Stomach (tissue), 9 donors: ENCODE measurements around the gene C3orf38. TPM values are rescaled to one million over a fixed set of nuclear protein-coding genes. Genes with fewer than 3 reads are reported as not detected.
A peak's percentile ranks its signal among the peaks of the same experiment; 100 is the strongest.

Source experiments
- DNase-seq, 2 donors: peaks; one replicate each; pipeline versions ENCODE4 v3.0.0 to v3.0.0-alpha.2; 2013 to 2019
- H3K27ac ChIP-seq, 5 donors: fragments of 200-600 bp in 4 of 5; sonication (generic) in 4 of 5; one replicate each; pipeline ENCODE4 v1.5.1; 2013 to 2019; ENCODE audit warnings: mild to moderate bottlenecking in 1 of 5, moderate library complexity in 1 of 5
- H3K27me3 ChIP-seq, 3 donors: fragments of 200-600 bp; sonication (generic); one replicate each; pipeline ENCODE4 v1.5.1; 2017 to 2019; ENCODE audit warnings: mixed run types in 1 of 3
- H3K36me3 ChIP-seq, 4 donors: fragments of 200-600 bp; sonication (generic); 1 replicate in 3 of 4; 2 replicates in 1 of 4; pipeline ENCODE4 v1.5.1; 2016 to 2019
- H3K4me1 ChIP-seq, 4 donors: fragments of 200-600 bp; sonication (generic); one replicate each; pipeline ENCODE4 v1.5.1; 2016 to 2019
- H3K4me3 ChIP-seq, 4 donors: fragments of 200-600 bp; sonication (generic) in 3 of 4; one replicate each; pipeline ENCODE4 v1.5.1; 2016 to 2019; ENCODE audit warnings: mild to moderate bottlenecking in 1 of 4
- H3K9me3 ChIP-seq, 4 donors: fragments of 200-600 bp; sonication (generic); one replicate each; pipeline ENCODE4 v1.5.1; 2016 to 2019
- EP300 ChIP-seq: sonication (generic); formaldehyde crosslinking; IDR thresholded peaks from one replicate; pipeline ENCODE4 v1.6.1; 2017; ENCODE audit warnings: antibody characterized with exemption
- POLR2A ChIP-seq, 4 donors: fragments of 450-650 bp; IDR thresholded peaks; one replicate each; pipeline ENCODE4 v1.6.1; 2016; ENCODE audit warnings: antibody characterized with exemption in 4 of 4, control low read depth in 2 of 4, mild to moderate bottlenecking in 1 of 4, moderate library complexity in 1 of 4
- POLR2AphosphoS5 ChIP-seq, 3 donors: sonication (generic); formaldehyde crosslinking; IDR thresholded peaks; one replicate each; pipeline ENCODE4 v1.6.1; 2016; ENCODE audit warnings: antibody characterized with exemption in 3 of 3
- WGBS, 5 donors: extraction: QIAGEN DNeasy Blood & Tissue Kit in 3 of 5; methylation state at CpG; one replicate each; pipeline versions ENCODE4 v1.1.5 to v1.1.7; 2013 to 2018; 5-methylcytosine and 5-hydroxymethylcytosine counted together
- intact Hi-C: fragments of 100-400 bp; cut with DNase I; formaldehyde crosslinking; loops from one replicate; pipeline ENCODE4 v1.15.1; 2023; ENCODE audit warnings: low total_unique reads
- polyA plus RNA-seq, 3 donors: library from polyadenylated mRNA; stranded (reverse); fragments of 200-250 nt; gene quantifications; one replicate each; pipeline ENCODE4 v1.2.3, GENCODE V29; 2013
- total RNA-seq, 5 donors: library from RNA; depleted of rRNA; stranded (reverse); fragments of >200 nt; gene quantifications; one replicate each; pipeline versions ENCODE4 v1.1.0 to v1.2.3, GENCODE V29; 2014 to 2016
- TF ChIP-seq, protein P1 (sequence below), 7 experiments: fragments of 450-650 bp in 4 of 7; fragments of 200-600 bp in 3 of 7; sonication (generic) in 3 of 7; IDR thresholded peaks; one replicate each; pipeline ENCODE4 v1.5.1; 2016 to 2019; ENCODE audit warnings: antibody characterized with exemption in 7 of 7, control low read depth in 2 of 7, mild to moderate bottlenecking in 1 of 7
- donor health status: healthy with polysubstance abuse.
- donor health status: Bipolar disorder and iron deficiency.
- donor health status: healthy.

The C3orf38 gene
- total and polyA plus RNA-seq, 8 donors = 2.0 to 45.0 (median 13.1) TPM

GRCh38 chr3:88195951-88196434, 46.2 kb downstream of the C3orf38 start:
- Histone ChIP-seq H3K36me3 (no peaks in the 10 kb centered on the region), H3K4me3 (no peak overlapping the region), H3K9me3 (no peaks in the 10 kb centered on the region), H3K27ac (no peak overlapping the region), H3K27me3 (no peaks in the 10 kb centered on the region), H3K4me1 (no peaks in the 10 kb centered on the region)
- TF ChIP-seq EP300 (no peak), POLR2A (IDR thresholded peaks at IDR 0.05) (no peak)
- TF ChIP-seq, protein P1, sequence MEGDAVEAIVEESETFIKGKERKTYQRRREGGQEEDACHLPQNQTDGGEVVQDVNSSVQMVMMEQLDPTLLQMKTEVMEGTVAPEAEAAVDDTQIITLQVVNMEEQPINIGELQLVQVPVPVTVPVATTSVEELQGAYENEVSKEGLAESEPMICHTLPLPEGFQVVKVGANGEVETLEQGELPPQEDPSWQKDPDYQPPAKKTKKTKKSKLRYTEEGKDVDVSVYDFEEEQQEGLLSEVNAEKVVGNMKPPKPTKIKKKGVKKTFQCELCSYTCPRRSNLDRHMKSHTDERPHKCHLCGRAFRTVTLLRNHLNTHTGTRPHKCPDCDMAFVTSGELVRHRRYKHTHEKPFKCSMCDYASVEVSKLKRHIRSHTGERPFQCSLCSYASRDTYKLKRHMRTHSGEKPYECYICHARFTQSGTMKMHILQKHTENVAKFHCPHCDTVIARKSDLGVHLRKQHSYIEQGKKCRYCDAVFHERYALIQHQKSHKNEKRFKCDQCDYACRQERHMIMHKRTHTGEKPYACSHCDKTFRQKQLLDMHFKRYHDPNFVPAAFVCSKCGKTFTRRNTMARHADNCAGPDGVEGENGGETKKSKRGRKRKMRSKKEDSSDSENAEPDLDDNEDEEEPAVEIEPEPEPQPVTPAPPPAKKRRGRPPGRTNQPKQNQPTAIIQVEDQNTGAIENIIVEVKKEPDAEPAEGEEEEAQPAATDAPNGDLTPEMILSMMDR (IDR thresholded peaks at IDR 0.05) = no peak
- intact Hi-C loops = no loop called here
- DNase-seq = no peak
- 77 to 95% (median 91%) methylated on average over 2 of the region's 2 CpGs for WGBS, 5 donors

- DNase-seq = no peak
- 19 to 31% (median 24%) methylated on average over 1 of the region's 1 CpG for WGBS, 5 donors
- Histone ChIP-seq H3K4me1 (no peaks in the 10 kb centered on the region), H3K27me3 (no peaks in the 10 kb centered on the region), H3K27ac (no peak overlapping the region), H3K9me3 (no peaks in the 10 kb centered on the region), H3K36me3 (no peaks in the 10 kb centered on the region), H3K4me3 (no peak overlapping the region)
- TF ChIP-seq, protein P1 (IDR thresholded peaks at IDR 0.05) = no peak
- TF ChIP-seq POLR2A (IDR thresholded peaks at IDR 0.05) (no peak), POLR2AphosphoS5 (IDR thresholded peaks at IDR 0.05) (no peak), EP300 (no peak)
- intact Hi-C loops = no loop called here
These were observed 48.4 kb downstream of the C3orf38 start for GRCh38 chr3:88198121-88198520.

DNA sequence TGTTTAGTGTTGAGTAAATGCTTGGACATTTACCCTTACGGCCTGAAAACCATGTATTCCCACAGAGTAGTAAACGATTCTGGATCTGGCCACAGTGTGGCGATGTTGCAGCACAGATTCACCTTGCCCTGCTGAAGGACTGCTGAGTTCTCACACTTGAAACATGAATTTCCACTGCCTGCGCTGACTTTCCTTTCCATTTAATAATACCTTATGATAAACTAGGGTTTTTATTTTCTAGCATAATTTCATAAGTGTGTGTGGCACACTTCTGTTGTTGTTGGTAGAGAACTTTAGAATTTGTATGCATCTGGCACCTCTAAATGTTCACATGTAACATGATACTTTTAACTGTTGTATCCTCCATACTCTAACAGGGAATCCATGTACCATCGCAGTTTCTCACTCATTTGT, 53.9 kb downstream of the C3orf38 start:
- Histone ChIP-seq H3K27me3 (no peaks in the 10 kb centered on the region), H3K9me3 (no peaks in the 10 kb centered on the region), H3K36me3 (no peaks in the 10 kb centered on the region), H3K4me3 (no peak overlapping the region), H3K4me1 (no peaks in the 10 kb centered on the region), H3K27ac (no peak overlapping the region)
- intact Hi-C loops = no loop called here
- peak; percentile 72 to 90 for DNase-seq
- WGBS, 5 donors = 6 to 15% (median 12%) methylated on average over 5 of the region's 5 CpGs
- TF ChIP-seq EP300 = no peak
- TF ChIP-seq, protein P1 (IDR thresholded peaks at IDR 0.05) = peak in 5 of 7 experiments; percentile 59 to 81 (median 73)

Other genes with a start within 250 kb of the C3orf38 start
- gene CGGBP1, start 91.0 kb upstream of the C3orf38 start, total RNA-seq = 100 to 1,000 TPM in 1 of 5 donors, 10 to 100 TPM in 4; 27.4 to 146 (median 74.3) TPM
- 10 to 100 TPM; 27.8 to 34.5 (median 31.1) TPM for gene CGGBP1, start 91.0 kb upstream of the C3orf38 start, polyA plus RNA-seq
- gene ZNF654, start 90.7 kb upstream of the C3orf38 start, total RNA-seq = 10 to 100 TPM in 2 of 5 donors, 1 to 10 TPM in 3; 6.4 to 30.7 (median 9.9) TPM
- gene ZNF654, start 90.7 kb upstream of the C3orf38 start, polyA plus RNA-seq = 1 to 10 TPM; 2.6 to 3.2 (median 3.2) TPM